ENCODE measurements around the gene TLCD2. TPM values are rescaled to one million over a fixed set of nuclear protein-coding genes. Genes with fewer than 3 reads are reported as not detected.

Gene TLCD2
- total and polyA plus RNA-seq, 2 of the 13 experiments (the other 11 are each of a cell fraction or from before 2014, with no cell fraction given), result 0.90 to 1.1 TPM

DNA sequence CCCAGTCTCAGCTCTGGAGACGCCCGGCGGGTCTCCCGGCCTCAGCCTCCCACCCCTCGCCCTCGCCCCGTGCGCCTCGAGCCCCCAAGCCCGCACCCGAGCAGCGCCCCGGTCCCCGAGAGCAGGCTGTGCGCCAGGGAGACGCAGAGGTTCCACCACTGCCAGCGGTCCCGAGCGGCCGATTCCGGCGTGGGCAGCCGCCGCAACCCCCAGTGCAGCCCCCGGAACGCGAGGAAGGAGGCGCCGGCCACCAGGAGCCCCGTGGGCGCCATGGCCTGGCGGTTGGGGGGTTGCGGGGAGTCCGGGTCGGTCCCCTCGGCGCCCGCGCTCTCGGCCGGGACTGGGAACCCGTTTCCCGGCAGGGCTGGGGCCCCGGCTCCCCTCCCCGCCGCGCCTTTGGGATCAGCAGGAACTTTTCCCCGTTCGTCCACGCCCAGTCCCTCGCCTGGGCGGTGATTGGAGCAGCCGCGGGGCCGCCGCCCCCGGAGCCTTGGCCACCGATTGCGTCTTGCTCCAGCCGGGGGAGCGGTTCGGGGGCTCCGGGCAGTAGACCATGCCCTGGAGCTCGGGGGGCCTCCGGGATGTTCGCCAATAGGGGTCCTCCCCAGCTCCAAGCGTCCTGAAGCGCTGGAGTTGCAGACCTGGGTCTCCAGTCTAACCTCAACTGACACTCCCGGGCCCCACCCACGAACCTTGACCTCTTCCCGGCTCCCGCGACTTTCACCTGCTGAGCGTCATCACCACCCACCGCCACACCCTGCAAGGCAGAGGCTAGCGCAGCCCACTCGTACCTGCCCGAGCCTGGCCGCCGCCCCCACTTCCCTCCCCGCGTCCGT lies at the start of gene TLCD2 (continued):
- TF ChIP-seq ETV5 (CRISPR knock-in tag; IDR thresholded peaks at IDR 0.05; ENCODE audit: borderline replicate concordance) (no peak), RFXANK (CRISPR knock-in tag; IDR thresholded peaks at IDR 0.05) (no peak), ARNT (IDR thresholded peaks at IDR 0.05) (no peak), ZNF34 (CRISPR knock-in tag; IDR thresholded peaks at IDR 0.05; ENCODE audit: borderline replicate concordance) (no peak), ZGPAT (CRISPR knock-in tag; IDR thresholded peaks at IDR 0.05) (peak; percentile 68; the same call in 1 of the 2 replicates), THAP11 (CRISPR knock-in tag; IDR thresholded peaks at IDR 0.05) (peak; percentile 33; the same call in 1 of the 2 replicates), ZNF616 (CRISPR knock-in tag; IDR thresholded peaks at IDR 0.05; ENCODE audit: low read depth) (no peak), TGIF2 (CRISPR knock-in tag; IDR thresholded peaks at IDR 0.05) (no peak), SMAD9 (CRISPR knock-in tag; IDR thresholded peaks at IDR 0.05) (no peak), ZNF264 (CRISPR knock-in tag; IDR thresholded peaks at IDR 0.05) (no peak), PPARG (CRISPR knock-in tag; conservative IDR thresholded peaks at IDR 0.05) (peak; percentile 9; the same call in 1 of the 2 replicates), NFYB (CRISPR knock-in tag; IDR thresholded peaks at IDR 0.05) (peak; percentile 64), POLR2A (IDR thresholded peaks at IDR 0.05; ENCODE audit: insufficient read depth in 1 of 2, low read depth in 2 of 2, low read length in 2 of 2) (peak; percentile 15 to 40; a peak in 1 of 4 replicates), ZNF75D (CRISPR knock-in tag; IDR thresholded peaks at IDR 0.05; ENCODE audit: borderline replicate concordance) (no peak), RNF219 (CRISPR knock-in tag; IDR thresholded peaks at IDR 0.05) (no peak), ATF7-NPFF (CRISPR knock-in tag; IDR thresholded peaks at IDR 0.05; ENCODE audit: low read depth) (peak; percentile 52; the same call in 1 of the 2 replicates), ESRRA (CRISPR knock-in tag; IDR thresholded peaks at IDR 0.05; ENCODE audit: low read depth) (peak; percentile 25; the same call in 1 of the 2 replicates), ZNF275 (CRISPR knock-in tag; IDR thresholded peaks at IDR 0.05; ENCODE audit: borderline replicate concordance) (peak; percentile 48; the same call in 1 of the 2 replicates), HOXA5 (CRISPR knock-in tag; IDR thresholded peaks at IDR 0.05) (no peak), ZNF234 (CRISPR knock-in tag; conservative IDR thresholded peaks at IDR 0.05) (peak; percentile 64; the same call in 1 of the 2 replicates), GFI1 (CRISPR knock-in tag; IDR thresholded peaks at IDR 0.05; ENCODE audit: borderline replicate concordance) (peak; percentile 61; the same call in 1 of the 2 replicates), ZBTB38 (CRISPR knock-in tag; IDR thresholded peaks at IDR 0.05) (no peak), HNRNPK (IDR thresholded peaks at IDR 0.05; ENCODE audit: low read depth, low read length, poor library complexity, severe bottlenecking) (peak; percentile 62), MXD4 (CRISPR knock-in tag; IDR thresholded peaks at IDR 0.05) (no peak), SP4 (CRISPR knock-in tag; IDR thresholded peaks at IDR 0.05) (peak; percentile 22; the same call in 1 of the 2 replicates)
- TF ChIP-seq, protein P1, sequence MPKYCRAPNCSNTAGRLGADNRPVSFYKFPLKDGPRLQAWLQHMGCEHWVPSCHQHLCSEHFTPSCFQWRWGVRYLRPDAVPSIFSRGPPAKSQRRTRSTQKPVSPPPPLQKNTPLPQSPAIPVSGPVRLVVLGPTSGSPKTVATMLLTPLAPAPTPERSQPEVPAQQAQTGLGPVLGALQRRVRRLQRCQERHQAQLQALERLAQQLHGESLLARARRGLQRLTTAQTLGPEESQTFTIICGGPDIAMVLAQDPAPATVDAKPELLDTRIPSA (CRISPR knock-in tag; IDR thresholded peaks at IDR 0.05; ENCODE audit: borderline replicate concordance), result 0 out of 2 replicates have a peak, but pooled peaks have one; percentile 59

Measured in HepG2 (cell line).